RWPE2 (cell line): ENCODE results near the gene BACE2.

Experiments used
- ATAC-seq: fragments of 200-7000 bp; cut with Tn5 transposase; 3 replicates; pipeline ENCODE4 v1.9.1; 2021; ENCODE audit warnings: low read depth
- DNase-seq: peaks from one replicate; pipeline ENCODE4 v3.0.0-alpha.2; 2020; ENCODE audit warnings: low spot score
- H3K27ac ChIP-seq: fragments of 450-650 bp; 2 replicates; pipeline ENCODE4 v1.5.1; 2017; ENCODE audit warnings: mild to moderate bottlenecking; ENCODE audit not compliant: poor library complexity, severe bottlenecking
- H3K27me3 ChIP-seq: fragments of 250-450 bp; sonication (Bioruptor Pico); 2 replicates; pipeline ENCODE4 v1.5.1; 2021; ENCODE audit warnings: mild to moderate bottlenecking, moderate library complexity; ENCODE audit not compliant: insufficient read depth, poor library complexity, severe bottlenecking
- H3K36me3 ChIP-seq: fragments of 250-450 bp; sonication (Bioruptor Pico); 2 replicates; pipeline ENCODE4 v1.5.1; 2020; ENCODE audit warnings: low read depth, mild to moderate bottlenecking, moderate library complexity
- H3K4me1 ChIP-seq: fragments of 250-450 bp; sonication (Bioruptor Pico); 2 replicates; pipeline ENCODE4 v1.5.1; 2021; ENCODE audit warnings: mild to moderate bottlenecking, moderate library complexity; ENCODE audit not compliant: insufficient read depth, poor library complexity, severe bottlenecking
- H3K4me3 ChIP-seq: fragments of 250-450 bp; sonication (Bioruptor Pico); 2 replicates; pipeline ENCODE4 v1.5.1; 2021; ENCODE audit warnings: mild to moderate bottlenecking, moderate library complexity; ENCODE audit not compliant: severe bottlenecking
- H3K9me3 ChIP-seq: fragments of 250-450 bp; sonication (Bioruptor Pico); 2 replicates; pipeline ENCODE4 v1.5.1; 2021; ENCODE audit warnings: mild to moderate bottlenecking, moderate library complexity; ENCODE audit not compliant: severe bottlenecking
- TF ChIP-seq, protein P1 (sequence below): fragments of 450-650 bp; IDR thresholded peaks from one replicate; pipeline ENCODE4 v1.5.1; 2017; ENCODE audit warnings: mild to moderate bottlenecking, moderate library complexity; ENCODE audit not compliant: poor library complexity, severe bottlenecking

Gene BACE2

DNA sequence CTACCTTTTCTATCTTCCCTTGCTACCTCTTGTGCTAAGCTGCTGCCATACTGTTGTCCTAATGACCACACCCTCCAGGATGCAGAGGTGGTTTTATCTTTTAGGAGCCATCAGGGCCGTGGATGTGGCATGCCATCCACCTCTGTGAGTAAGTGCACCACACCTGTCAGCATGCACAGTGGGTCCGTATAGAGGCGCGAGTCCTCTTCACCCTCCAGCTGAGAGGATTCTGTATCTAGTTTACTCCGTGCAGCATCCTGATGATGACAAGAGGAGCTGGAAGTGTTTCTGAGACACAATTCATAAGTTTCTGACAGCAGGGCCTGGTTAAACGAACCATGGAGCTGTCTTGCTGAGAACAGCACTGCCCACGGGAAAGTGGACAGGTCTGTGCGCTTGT is 159.8 kb downstream of the BACE2 start:
- TF ChIP-seq, protein P1, sequence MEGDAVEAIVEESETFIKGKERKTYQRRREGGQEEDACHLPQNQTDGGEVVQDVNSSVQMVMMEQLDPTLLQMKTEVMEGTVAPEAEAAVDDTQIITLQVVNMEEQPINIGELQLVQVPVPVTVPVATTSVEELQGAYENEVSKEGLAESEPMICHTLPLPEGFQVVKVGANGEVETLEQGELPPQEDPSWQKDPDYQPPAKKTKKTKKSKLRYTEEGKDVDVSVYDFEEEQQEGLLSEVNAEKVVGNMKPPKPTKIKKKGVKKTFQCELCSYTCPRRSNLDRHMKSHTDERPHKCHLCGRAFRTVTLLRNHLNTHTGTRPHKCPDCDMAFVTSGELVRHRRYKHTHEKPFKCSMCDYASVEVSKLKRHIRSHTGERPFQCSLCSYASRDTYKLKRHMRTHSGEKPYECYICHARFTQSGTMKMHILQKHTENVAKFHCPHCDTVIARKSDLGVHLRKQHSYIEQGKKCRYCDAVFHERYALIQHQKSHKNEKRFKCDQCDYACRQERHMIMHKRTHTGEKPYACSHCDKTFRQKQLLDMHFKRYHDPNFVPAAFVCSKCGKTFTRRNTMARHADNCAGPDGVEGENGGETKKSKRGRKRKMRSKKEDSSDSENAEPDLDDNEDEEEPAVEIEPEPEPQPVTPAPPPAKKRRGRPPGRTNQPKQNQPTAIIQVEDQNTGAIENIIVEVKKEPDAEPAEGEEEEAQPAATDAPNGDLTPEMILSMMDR = no peak
- Histone ChIP-seq H3K36me3 (no peaks in the 10 kb centered on the region), H3K4me1 (no peaks in the 10 kb centered on the region), H3K9me3 (no peaks in the 10 kb centered on the region), H3K27me3 (peaks cover 3% of the 10 kb centered on the region), H3K4me3 (no peak overlapping the region), H3K27ac (no peak overlapping the region)
- ATAC-seq (no peak), DNase-seq (no peak)

DNA sequence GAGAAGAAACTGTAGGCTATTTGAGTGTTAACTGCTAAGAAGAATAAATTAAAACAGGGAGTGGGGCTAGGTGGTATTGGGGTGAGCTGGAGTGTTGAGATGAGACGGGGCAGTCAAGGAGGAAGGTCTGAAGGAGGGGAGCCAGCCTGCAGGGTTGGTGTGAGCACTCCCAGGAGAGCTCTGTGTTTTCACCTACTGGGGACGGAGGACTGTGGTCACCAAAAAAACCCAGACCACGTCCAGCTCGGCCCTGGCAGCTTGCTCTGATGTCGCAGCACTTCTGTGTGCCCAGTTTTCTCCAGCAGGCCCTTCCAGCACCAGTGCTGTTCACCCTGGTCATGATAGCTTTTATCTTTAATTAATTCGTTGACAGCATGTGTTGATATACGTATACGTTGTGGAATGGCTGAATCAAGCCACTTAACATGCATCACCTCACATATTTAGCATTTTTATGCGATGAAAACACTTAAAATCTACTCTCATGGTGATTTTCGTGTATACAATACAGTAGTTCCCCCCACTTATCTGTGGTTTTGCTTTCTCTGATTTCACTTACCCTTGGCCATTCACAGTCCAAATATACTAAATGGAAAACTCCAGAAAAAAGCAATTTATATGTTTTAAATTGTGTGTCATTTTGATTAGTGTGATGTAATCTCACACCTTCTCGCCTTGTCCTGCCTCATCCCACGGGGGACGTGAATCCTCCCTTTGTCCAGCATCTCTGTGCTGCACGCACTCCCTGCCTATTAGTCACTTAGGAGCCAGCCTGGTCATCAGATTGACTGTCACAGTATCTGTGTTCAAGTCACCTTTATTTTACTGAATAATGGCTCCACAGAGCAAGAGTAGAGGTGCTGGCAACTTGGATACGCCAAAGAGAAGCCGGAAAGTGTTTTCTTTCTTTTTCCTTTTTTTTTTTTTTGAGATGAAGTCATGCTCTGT is 161.0 kb downstream of the BACE2 start:
- no peak for ATAC-seq
- H3K27me3 ChIP-seq = peaks cover 3% of the 10 kb centered on the region
- no peaks in the 10 kb centered on the region for H3K36me3 ChIP-seq
- no peaks in the 10 kb centered on the region for H3K4me1 ChIP-seq
- no peaks in the 10 kb centered on the region for H3K9me3 ChIP-seq
- no peak overlapping the region for H3K27ac ChIP-seq
- TF ChIP-seq, protein P1 = no peak
- no peak for DNase-seq
- no peak overlapping the region for H3K4me3 ChIP-seq
